Measurements from ENCODE around the gene CLNK. TPM values are rescaled to one million over a fixed set of nuclear protein-coding genes. Genes with fewer than 3 reads are reported as not detected.

Gene CLNK
- total RNA-seq, 1 experiment from 2014 or later, result not detected

DNA sequence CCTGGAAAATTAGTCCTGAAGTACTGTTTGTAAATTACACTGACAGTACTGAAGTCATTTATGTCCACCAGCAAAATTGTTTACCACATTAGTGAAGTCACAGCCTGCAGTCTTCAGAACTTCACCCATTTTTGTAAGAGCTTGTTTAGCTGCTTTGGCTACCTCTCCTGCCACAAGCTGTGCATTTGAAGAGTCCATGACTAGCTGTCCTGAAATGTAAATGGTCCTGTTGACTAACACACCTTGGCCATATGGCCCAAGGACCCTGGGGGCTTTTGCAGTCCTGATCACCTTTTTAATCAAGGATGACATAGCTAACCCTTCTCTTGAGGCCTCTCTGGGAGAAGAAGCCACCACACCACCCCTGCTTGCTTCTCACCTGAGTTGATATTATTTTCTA is 205.9 kb downstream of the CLNK start:
- Histone ChIP-seq H3T11ph (ENCODE audit: low read length) (no peak overlapping the region), H3K18ac (ENCODE audit: insufficient read length, low read depth, low read length) (no peak overlapping the region), H4K91ac (ENCODE audit: insufficient read length, low read depth, low read length) (no peak overlapping the region), H4K5ac (ENCODE audit: insufficient read length, low read depth, low read length) (no peak overlapping the region), H2BK12ac (ENCODE audit: insufficient read length, low read depth, low read length) (no peak overlapping the region), H3K56ac (ENCODE audit: insufficient read length, low read depth, low read length) (no peak overlapping the region), H4K20me1 (ENCODE audit: control insufficient read depth, insufficient read depth, insufficient read length) (no peaks in the 10 kb centered on the region), H3K79me2 (ENCODE audit: insufficient read depth, low read length) (no peaks in the 10 kb centered on the region), H3K27me3 (ENCODE audit: insufficient read depth, low read length) (no peaks in the 10 kb centered on the region), H4K8ac (replicated peaks; ENCODE audit: insufficient read length, low read depth, low read length) (no peak overlapping the region), H3K4ac (ENCODE audit: low read depth, low read length) (no peak overlapping the region), H2BK120ac (ENCODE audit: low read depth, low read length, poor library complexity, severe bottlenecking) (no peak overlapping the region), H2AFZ (ENCODE audit: low read length) (no peak overlapping the region), H3K4me1 (ENCODE audit: insufficient read depth, low read length) (no peaks in the 10 kb centered on the region), H3K14ac (ENCODE audit: insufficient read depth, low read length) (no peak overlapping the region), H2AK5ac (ENCODE audit: insufficient read length, low read length) (no peak overlapping the region), H3K23ac (ENCODE audit: insufficient read length, low read depth, low read length) (no peak overlapping the region), H3K4me2 (ENCODE audit: insufficient read depth, insufficient read length, low read length) (no peak overlapping the region), H3K9ac (ENCODE audit: extremely low read depth, insufficient read length, low read length) (no peak overlapping the region), H3K27ac (ENCODE audit: insufficient read length, low read depth, low read length) (no peak overlapping the region), H3K79me1 (ENCODE audit: insufficient read depth, low read depth, low read length, poor library complexity, severe bottlenecking) (no peaks in the 10 kb centered on the region), H3K9me3 (ENCODE audit: control insufficient read depth, low read depth, low read length) (no peaks in the 10 kb centered on the region), H2BK5ac (ENCODE audit: insufficient read length, low read length) (no peak overlapping the region), H2BK15ac (ENCODE audit: low read depth, low read length) (no peak overlapping the region), H2BK20ac (ENCODE audit: low read depth, low read length, poor library complexity, severe bottlenecking) (no peak overlapping the region), H3K23me2 (ENCODE audit: insufficient read length, low read depth, low read length, poor library complexity, severe bottlenecking) (no peaks in the 10 kb centered on the region)
- TF ChIP-seq, protein P1, sequence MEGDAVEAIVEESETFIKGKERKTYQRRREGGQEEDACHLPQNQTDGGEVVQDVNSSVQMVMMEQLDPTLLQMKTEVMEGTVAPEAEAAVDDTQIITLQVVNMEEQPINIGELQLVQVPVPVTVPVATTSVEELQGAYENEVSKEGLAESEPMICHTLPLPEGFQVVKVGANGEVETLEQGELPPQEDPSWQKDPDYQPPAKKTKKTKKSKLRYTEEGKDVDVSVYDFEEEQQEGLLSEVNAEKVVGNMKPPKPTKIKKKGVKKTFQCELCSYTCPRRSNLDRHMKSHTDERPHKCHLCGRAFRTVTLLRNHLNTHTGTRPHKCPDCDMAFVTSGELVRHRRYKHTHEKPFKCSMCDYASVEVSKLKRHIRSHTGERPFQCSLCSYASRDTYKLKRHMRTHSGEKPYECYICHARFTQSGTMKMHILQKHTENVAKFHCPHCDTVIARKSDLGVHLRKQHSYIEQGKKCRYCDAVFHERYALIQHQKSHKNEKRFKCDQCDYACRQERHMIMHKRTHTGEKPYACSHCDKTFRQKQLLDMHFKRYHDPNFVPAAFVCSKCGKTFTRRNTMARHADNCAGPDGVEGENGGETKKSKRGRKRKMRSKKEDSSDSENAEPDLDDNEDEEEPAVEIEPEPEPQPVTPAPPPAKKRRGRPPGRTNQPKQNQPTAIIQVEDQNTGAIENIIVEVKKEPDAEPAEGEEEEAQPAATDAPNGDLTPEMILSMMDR (conservative IDR thresholded peaks at IDR 0.05), result no peak
- no peaks in the 10 kb centered on the region for H3K27me3 Mint-ChIP-seq (ENCODE audit: low read depth)
- peaks cover 4 to 7% of the 10 kb centered on the region in 2 experiments; a peak in 3 of 4 replicates for H3K4me1 Mint-ChIP-seq
- no peak for DNase-seq
- H3K4me3 Mint-ChIP-seq, result no peak overlapping the region
- H3K9me3 Mint-ChIP-seq, result no peaks in the 10 kb centered on the region; a peak in 1 of 5 replicates
- no peaks in the 10 kb centered on the region for H3K36me3 Mint-ChIP-seq (ENCODE audit: insufficient read depth in 1 of 3, low read depth in 3 of 3)
- no peak overlapping the region for H3K27ac Mint-ChIP-seq

Data from H9 (cell line).